ENCODE data around the gene R3HDM4.

Gene R3HDM4

GRCh38 chr19:947090-947706 lies 34.2 kb upstream of the R3HDM4 start:
- Histone ChIP-seq H3K27ac (ENCODE audit: insufficient read depth, low read length, poor library complexity, severe bottlenecking) (no peak overlapping the region), H3K4me3 (ENCODE audit: insufficient read depth, low read depth, low read length, poor library complexity, severe bottlenecking) (no peak overlapping the region), H3K27me3 (replicated peaks; ENCODE audit: control insufficient read depth, insufficient read depth, low read length, poor library complexity, severe bottlenecking) (no peaks in the 10 kb centered on the region), H3K4me1 (ENCODE audit: control insufficient read depth, insufficient read depth, low read length, poor library complexity, severe bottlenecking) (no peaks in the 10 kb centered on the region), H3K36me3 (ENCODE audit: control insufficient read depth, insufficient read depth, low read length) (no peaks in the 10 kb centered on the region), H3K9me3 (ENCODE audit: control insufficient read depth, low read length) (no peaks in the 10 kb centered on the region)
- no peak for DNase-seq

- DNase-seq: no peak
- peaks cover 7% of the 10 kb centered on the region for H3K4me1 ChIP-seq (ENCODE audit: control insufficient read depth, insufficient read depth, low read length, poor library complexity, severe bottlenecking)
- no peaks in the 10 kb centered on the region for H3K9me3 ChIP-seq (ENCODE audit: control insufficient read depth, low read length)
- no peaks in the 10 kb centered on the region for H3K36me3 ChIP-seq (ENCODE audit: control insufficient read depth, insufficient read depth, low read length)
- no peaks in the 10 kb centered on the region for H3K27me3 ChIP-seq (replicated peaks; ENCODE audit: control insufficient read depth, insufficient read depth, low read length, poor library complexity, severe bottlenecking)
- no peak overlapping the region for H3K4me3 ChIP-seq (ENCODE audit: insufficient read depth, low read depth, low read length, poor library complexity, severe bottlenecking)
- no peak overlapping the region for H3K27ac ChIP-seq (ENCODE audit: insufficient read depth, low read length, poor library complexity, severe bottlenecking)
Measured at GRCh38 chr19:945401-946252, 32.6 kb upstream of the R3HDM4 start.

- no peaks in the 10 kb centered on the region for H3K36me3 ChIP-seq (ENCODE audit: control insufficient read depth, insufficient read depth, low read length)
- no peak for DNase-seq
- peaks cover 12% of the 10 kb centered on the region for H3K4me1 ChIP-seq (ENCODE audit: control insufficient read depth, insufficient read depth, low read length, poor library complexity, severe bottlenecking)
- H3K27ac ChIP-seq (ENCODE audit: insufficient read depth, low read length, poor library complexity, severe bottlenecking): no peak overlapping the region
- H3K4me3 ChIP-seq (ENCODE audit: insufficient read depth, low read depth, low read length, poor library complexity, severe bottlenecking): no peak overlapping the region
- H3K9me3 ChIP-seq (ENCODE audit: control insufficient read depth, low read length): no peaks in the 10 kb centered on the region
- no peaks in the 10 kb centered on the region for H3K27me3 ChIP-seq (replicated peaks; ENCODE audit: control insufficient read depth, insufficient read depth, low read length, poor library complexity, severe bottlenecking)
Measured at GRCh38 chr19:944663-945241, 31.7 kb upstream of the R3HDM4 start.

GRCh38 chr19:944171-944567 lies 31.1 kb upstream of the R3HDM4 start:
- Histone ChIP-seq H3K9me3 (ENCODE audit: control insufficient read depth, low read length) (no peaks in the 10 kb centered on the region), H3K4me3 (ENCODE audit: insufficient read depth, low read depth, low read length, poor library complexity, severe bottlenecking) (no peak overlapping the region), H3K4me1 (ENCODE audit: control insufficient read depth, insufficient read depth, low read length, poor library complexity, severe bottlenecking) (peaks cover 12% of the 10 kb centered on the region), H3K36me3 (ENCODE audit: control insufficient read depth, insufficient read depth, low read length) (no peaks in the 10 kb centered on the region), H3K27me3 (replicated peaks; ENCODE audit: control insufficient read depth, insufficient read depth, low read length, poor library complexity, severe bottlenecking) (no peaks in the 10 kb centered on the region), H3K27ac (ENCODE audit: insufficient read depth, low read length, poor library complexity, severe bottlenecking) (no peak overlapping the region)
- no peak for DNase-seq

- Histone ChIP-seq H3K4me1 (ENCODE audit: control insufficient read depth, insufficient read depth, low read length, poor library complexity, severe bottlenecking) (peaks cover 12% of the 10 kb centered on the region), H3K4me3 (ENCODE audit: insufficient read depth, low read depth, low read length, poor library complexity, severe bottlenecking) (no peak overlapping the region), H3K27me3 (replicated peaks; ENCODE audit: control insufficient read depth, insufficient read depth, low read length, poor library complexity, severe bottlenecking) (no peaks in the 10 kb centered on the region), H3K9me3 (ENCODE audit: control insufficient read depth, low read length) (no peaks in the 10 kb centered on the region), H3K27ac (ENCODE audit: insufficient read depth, low read length, poor library complexity, severe bottlenecking) (no peak overlapping the region), H3K36me3 (ENCODE audit: control insufficient read depth, insufficient read depth, low read length) (no peaks in the 10 kb centered on the region)
- no peak for DNase-seq
Measured at GRCh38 chr19:943551-944170, 30.6 kb upstream of the R3HDM4 start.

- no peak overlapping the region for H3K4me3 ChIP-seq (ENCODE audit: insufficient read depth, low read depth, low read length, poor library complexity, severe bottlenecking)
- DNase-seq: no peak
- no peaks in the 10 kb centered on the region for H3K27me3 ChIP-seq (replicated peaks; ENCODE audit: control insufficient read depth, insufficient read depth, low read length, poor library complexity, severe bottlenecking)
- H3K4me1 ChIP-seq (ENCODE audit: control insufficient read depth, insufficient read depth, low read length, poor library complexity, severe bottlenecking): peaks cover 12% of the 10 kb centered on the region
- no peak overlapping the region for H3K27ac ChIP-seq (ENCODE audit: insufficient read depth, low read length, poor library complexity, severe bottlenecking)
- H3K36me3 ChIP-seq (ENCODE audit: control insufficient read depth, insufficient read depth, low read length): no peaks in the 10 kb centered on the region
- H3K9me3 ChIP-seq (ENCODE audit: control insufficient read depth, low read length): no peaks in the 10 kb centered on the region
Measured at GRCh38 chr19:942133-942645, 29.2 kb upstream of the R3HDM4 start.

- H3K36me3 ChIP-seq (ENCODE audit: control insufficient read depth, insufficient read depth, low read length): no peaks in the 10 kb centered on the region
- no peaks in the 10 kb centered on the region for H3K27me3 ChIP-seq (replicated peaks; ENCODE audit: control insufficient read depth, insufficient read depth, low read length, poor library complexity, severe bottlenecking)
- no peak for DNase-seq
- H3K27ac ChIP-seq (ENCODE audit: insufficient read depth, low read length, poor library complexity, severe bottlenecking): no peak overlapping the region
- H3K4me1 ChIP-seq (ENCODE audit: control insufficient read depth, insufficient read depth, low read length, poor library complexity, severe bottlenecking): peaks cover 12% of the 10 kb centered on the region
- H3K9me3 ChIP-seq (ENCODE audit: control insufficient read depth, low read length): no peaks in the 10 kb centered on the region
- peak overlapping the region; percentile 43 for H3K4me3 ChIP-seq (ENCODE audit: insufficient read depth, low read depth, low read length, poor library complexity, severe bottlenecking)
Measured at GRCh38 chr19:941292-942132, 28.5 kb upstream of the R3HDM4 start.

- no peaks in the 10 kb centered on the region for H3K9me3 ChIP-seq (ENCODE audit: control insufficient read depth, low read length)
Measured at GRCh38 chr19:940591-941291, 27.7 kb upstream of the R3HDM4 start.

GRCh38 chr19:939922-940321 lies 26.9 kb upstream of the R3HDM4 start:
- no peaks in the 10 kb centered on the region for H3K27me3 ChIP-seq (replicated peaks; ENCODE audit: control insufficient read depth, insufficient read depth, low read length, poor library complexity, severe bottlenecking)
- H3K36me3 ChIP-seq (ENCODE audit: control insufficient read depth, insufficient read depth, low read length): no peaks in the 10 kb centered on the region
- H3K9me3 ChIP-seq (ENCODE audit: control insufficient read depth, low read length): no peaks in the 10 kb centered on the region
- H3K4me1 ChIP-seq (ENCODE audit: control insufficient read depth, insufficient read depth, low read length, poor library complexity, severe bottlenecking): peaks cover 12% of the 10 kb centered on the region
- peak overlapping the region; percentile 16 for H3K4me3 ChIP-seq (ENCODE audit: insufficient read depth, low read depth, low read length, poor library complexity, severe bottlenecking)
- H3K27ac ChIP-seq (ENCODE audit: insufficient read depth, low read length, poor library complexity, severe bottlenecking): no peak overlapping the region
- no peak for DNase-seq

More at GRCh38 chr19:940591-941291, 27.7 kb upstream of the R3HDM4 start:
- H3K4me1 ChIP-seq (ENCODE audit: control insufficient read depth, insufficient read depth, low read length, poor library complexity, severe bottlenecking): peaks cover 12% of the 10 kb centered on the region
- H3K36me3 ChIP-seq (ENCODE audit: control insufficient read depth, insufficient read depth, low read length): no peaks in the 10 kb centered on the region
- no peaks in the 10 kb centered on the region for H3K27me3 ChIP-seq (replicated peaks; ENCODE audit: control insufficient read depth, insufficient read depth, low read length, poor library complexity, severe bottlenecking)
- peak; percentile 72 to 81 (median 74) for DNase-seq
- peak overlapping the region; percentile 53 for H3K27ac ChIP-seq (ENCODE audit: insufficient read depth, low read length, poor library complexity, severe bottlenecking)
- H3K4me3 ChIP-seq (ENCODE audit: insufficient read depth, low read depth, low read length, poor library complexity, severe bottlenecking): peak overlapping the region; percentile 43
